Measurements from ENCODE around the gene SMAD2. TPM values are rescaled to one million over a fixed set of nuclear protein-coding genes. Genes with fewer than 3 reads are reported as not detected.
A peak's percentile ranks its signal among the peaks of the same experiment; 100 is the strongest.

Gene SMAD2
- total RNA-seq (2014; rRNA removed): 25.5 and 30.3 TPM in 2 replicates
- Bru-seq, nascent RNA: percentile 89 among the genes with signal in this experiment
- BruChase-seq, experiment 1, labeled RNA remaining after a 6-hour chase: percentile 83 among the genes with signal in this experiment
- BruChase-seq, experiment 2, labeled RNA remaining after a 2-hour chase: percentile 87 among the genes with signal in this experiment
- long read RNA-seq, full-length matches to known transcripts: 52 of 143 reads
- long read RNA-seq, partial matches to known transcripts: 21 of 143 reads
- long read RNA-seq, other reads (novel, unspliced or antisense): 70 of 143 reads

GRCh38 chr18:47930199-47930930, at the start of gene SMAD2:
SMAD2 (minus strand) TSS chr18:47930659; CDS start chr18:47896756, 33,903 bp downstream.
- Histone ChIP-seq H3K27ac (ENCODE audit: low read length) (peak within 1 kb of the TSS; percentile 86), H3K4me3 (ENCODE audit: low read length) (peak within 1 kb of the TSS; percentile 88), H3K36me3 (ENCODE audit: low read depth, low read length) (no peaks in the 10 kb centered on the region), H2AFZ (ENCODE audit: low read length) (peak within 1 kb of the TSS; percentile 69), H3K9me2 (replicated peaks; ENCODE audit: low read length) (no peaks in the 10 kb centered on the region), H3K79me2 (ENCODE audit: low read length) (peaks cover 45% of the 10 kb centered on the region), H4K20me1 (ENCODE audit: low read length) (0 out of 2 replicates have a peak, but pooled peaks cover 5% of the 10 kb centered on the region), H3K4me1 (ENCODE audit: insufficient read depth, low read length) (no peaks in the 10 kb centered on the region; the same call in 1 of the 2 replicates), H3K27me3 (ENCODE audit: low read length) (no peaks in the 10 kb centered on the region), H3K4me2 (ENCODE audit: low read length) (peak within 1 kb of the TSS; percentile 91), H3K9ac (ENCODE audit: low read length) (peak within 1 kb of the TSS; percentile 96), H3K9me3 (ENCODE audit: low read length) (no peaks in the 10 kb centered on the region), H3F3A (ENCODE audit: low read length, unreplicated experiment) (no peaks in the 10 kb centered on the region)
- CTCF ChIA-PET: interaction anchor here (0.7 kb wide), 1 partner anchor 157 kb away, joined by 3 read pairs; no protein-coding TSS in a partner anchor
- intact Hi-C loops (cut with micrococcal nuclease): loop anchor here (1.0 to 5.0 kb wide), 2 partner anchors 48 to 72 kb away; no protein-coding TSS in a partner anchor
- no TSS peak for BruUV-seq (replicated peaks)
- ATAC-seq (peak; percentile 55), DNase-seq (peak; percentile 64)
- POLR2A ChIA-PET (ENCODE audit: unreplicated experiment): interaction anchor here (0.7 kb wide), 1 partner anchor 15 kb away, joined by 5 read pairs; no protein-coding TSS in a partner anchor
- TF ChIP-seq EZH2 (IDR thresholded peaks at IDR 0.05; ENCODE audit: low read length, unreplicated experiment): no peak
- no peak for TF ChIP-seq CTCF (conservative IDR thresholded peaks at IDR 0.05; ENCODE audit: low read depth, low read length)
- no peak for TF ChIP-seq EZH2phosphoT487 (IDR thresholded peaks at IDR 0.05; ENCODE audit: borderline replicate concordance, low read length)

GRCh38 chr18:47979611-47980200, 49.2 kb upstream of the SMAD2 start:
- Histone ChIP-seq H4K20me1 (ENCODE audit: low read length) (no peaks in the 10 kb centered on the region), H3F3A (ENCODE audit: low read length, unreplicated experiment) (no peaks in the 10 kb centered on the region), H3K9ac (ENCODE audit: low read length) (no peak overlapping the region), H3K4me1 (ENCODE audit: insufficient read depth, low read length) (no peaks in the 10 kb centered on the region), H3K9me2 (replicated peaks; ENCODE audit: low read length) (no peaks in the 10 kb centered on the region), H3K27ac (ENCODE audit: low read length) (no peak overlapping the region), H2AFZ (ENCODE audit: low read length) (no peak overlapping the region), H3K9me3 (ENCODE audit: low read length) (no peaks in the 10 kb centered on the region), H3K36me3 (ENCODE audit: low read depth, low read length) (no peaks in the 10 kb centered on the region), H3K79me2 (ENCODE audit: low read length) (no peaks in the 10 kb centered on the region), H3K27me3 (ENCODE audit: low read length) (no peaks in the 10 kb centered on the region), H3K4me2 (ENCODE audit: low read length) (no peak overlapping the region), H3K4me3 (ENCODE audit: low read length) (no peak overlapping the region)
- ChIA-PET CTCF (no interaction called here), POLR2A (ENCODE audit: unreplicated experiment) (no interaction called here)
- DNase-seq (no peak), ATAC-seq (no peak)
- TF ChIP-seq EZH2 (IDR thresholded peaks at IDR 0.05; ENCODE audit: low read length, unreplicated experiment): no peak
- no peak for TF ChIP-seq EZH2phosphoT487 (IDR thresholded peaks at IDR 0.05; ENCODE audit: borderline replicate concordance, low read length)
- TF ChIP-seq CTCF (conservative IDR thresholded peaks at IDR 0.05; ENCODE audit: low read depth, low read length): no peak
- intact Hi-C loops (cut with micrococcal nuclease): no loop called here
- BruUV-seq (replicated peaks): no TSS peak
